ENCODE measurements around the gene RAI14.

- TF ChIP-seq EZH2phosphoT487 (IDR thresholded peaks at IDR 0.05; ENCODE audit: low read depth, severe bottlenecking, unreplicated experiment) (no peak), CTCF (IDR thresholded peaks at IDR 0.05; ENCODE audit: poor library complexity) (no peak), EZH2 (IDR thresholded peaks at IDR 0.05; ENCODE audit: borderline replicate concordance) (no peak)
Observed at GRCh38 chr5:34735491-34736426, 79.6 kb downstream of the RAI14 start.
